NCI-H2196 (cell line): Measurements from ENCODE around the gene MVB12B.

Source experiments
- DNase-seq: peaks from one replicate; lab custom pipeline; 2025; ENCODE audit not compliant: unreplicated experiment; lab: John Stamatoyannopoulos, UW

Gene MVB12B

DNA sequence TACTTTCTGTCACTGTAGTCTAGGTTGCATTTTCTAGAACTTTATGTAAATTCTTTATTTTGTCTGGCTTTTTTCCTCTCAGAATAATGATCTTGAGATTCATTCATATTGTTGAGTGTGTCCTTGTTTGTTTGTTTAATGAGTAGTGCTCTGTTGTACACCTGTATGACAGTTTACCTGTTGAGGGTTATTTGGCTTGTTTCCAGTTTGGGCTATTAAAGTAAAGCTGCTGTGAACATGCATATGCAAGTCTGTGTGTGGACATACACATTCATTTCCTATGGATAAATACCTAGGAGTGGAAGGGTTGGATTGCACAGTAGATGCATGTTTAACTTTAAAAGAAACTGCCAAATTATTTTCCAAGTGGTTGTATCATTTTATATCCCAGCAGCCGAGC lies 30.4 kb downstream of the MVB12B start:
- no peak for DNase-seq

DNA sequence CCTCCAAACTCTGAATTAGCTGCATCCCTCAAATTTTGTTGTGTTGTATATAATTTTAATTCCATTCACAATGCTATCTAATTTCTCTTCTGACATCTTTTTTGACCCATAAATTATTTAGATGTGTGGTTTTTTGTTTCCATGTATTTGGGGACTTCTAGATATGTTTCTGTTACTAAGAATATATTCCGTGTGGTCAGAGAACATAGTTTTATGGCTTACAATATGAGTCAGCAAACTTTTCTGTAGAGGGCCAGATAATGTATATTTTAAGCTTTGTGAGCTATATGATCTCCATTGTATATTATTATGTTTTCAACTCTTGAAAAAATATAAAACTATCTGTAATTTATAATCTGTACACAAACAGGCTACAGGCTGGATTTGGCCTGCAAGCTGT lies 33.4 kb downstream of the MVB12B start:
- no peak for DNase-seq

DNA sequence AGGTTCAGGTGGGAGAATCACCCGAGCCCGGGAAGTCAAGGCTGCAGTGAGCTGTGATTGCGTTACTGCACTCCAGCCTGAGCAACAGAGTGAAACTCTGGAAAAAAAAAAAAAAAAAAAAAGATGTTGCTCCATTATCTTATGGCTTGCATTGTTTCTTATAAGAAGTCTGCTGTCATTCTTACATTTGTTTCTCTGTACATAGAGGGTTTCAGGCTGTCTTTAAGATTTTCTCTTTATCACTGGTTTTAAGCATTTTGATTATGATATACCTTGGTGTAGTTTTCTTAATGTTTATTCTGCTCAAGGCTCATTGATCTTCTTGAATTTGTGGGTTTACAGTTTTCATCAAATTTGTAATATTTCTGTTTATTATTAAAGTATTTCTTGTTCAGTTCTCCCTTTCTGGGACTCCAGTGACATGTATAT lies 35.2 kb downstream of the MVB12B start:
- DNase-seq: no peak

DNA sequence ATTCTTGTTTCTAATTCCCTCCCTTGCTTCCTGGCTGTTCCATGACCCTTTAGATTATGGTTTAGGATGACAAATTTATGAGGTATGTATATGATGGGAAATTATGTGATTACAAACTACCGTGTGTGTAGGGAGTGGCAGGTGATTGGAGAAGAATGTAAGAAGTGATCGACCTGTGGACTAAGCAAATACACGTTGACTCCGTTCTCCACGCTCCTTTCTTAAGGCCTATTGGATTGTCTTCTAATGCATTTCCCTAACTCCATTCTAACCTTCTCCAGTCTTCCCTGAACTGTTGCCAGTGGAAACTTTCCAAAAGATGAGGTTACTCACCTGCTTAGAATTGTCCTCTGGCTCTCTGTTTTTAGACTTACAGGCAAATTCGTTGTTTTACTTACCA lies 36.6 kb downstream of the MVB12B start:
- no peak for DNase-seq

DNA sequence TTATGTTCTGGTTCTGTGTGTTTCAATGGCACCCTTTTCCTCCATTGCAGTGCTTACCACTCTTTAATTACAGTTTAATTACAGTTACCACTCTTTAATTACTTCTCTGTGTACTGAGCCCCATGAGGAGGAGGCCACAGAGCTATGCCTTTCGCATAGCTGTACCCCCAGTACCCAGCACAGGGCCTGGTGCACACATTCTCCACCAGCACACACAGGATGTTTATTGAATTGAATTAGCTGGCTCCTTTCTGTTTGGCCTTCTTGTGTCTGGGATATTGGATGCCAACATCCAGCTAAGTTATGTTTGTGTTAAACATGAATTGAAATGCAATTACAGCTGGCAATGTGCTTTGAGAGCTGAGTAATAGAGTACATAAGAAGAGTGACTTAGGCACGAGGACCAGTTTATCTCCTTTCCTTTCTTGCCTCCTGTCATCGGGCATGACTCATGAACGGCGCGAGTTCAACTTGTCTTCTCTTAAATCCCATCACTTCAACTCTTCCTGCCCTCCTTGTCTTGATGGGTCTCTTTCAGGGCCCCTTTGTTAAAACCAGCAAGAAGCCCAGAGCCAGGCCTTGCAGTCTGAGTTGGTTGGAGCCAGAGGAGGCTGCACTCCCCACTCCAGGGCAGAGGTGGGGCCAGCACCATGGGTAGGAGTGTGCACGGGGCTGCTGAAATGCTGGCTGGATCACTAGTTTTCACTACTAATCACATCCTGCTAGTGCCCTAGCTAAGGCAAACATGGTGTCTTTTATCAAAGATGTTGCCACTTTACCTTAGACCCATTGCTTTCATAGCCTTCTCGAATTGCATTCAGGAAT lies 37.4 kb downstream of the MVB12B start:
- no peak for DNase-seq

DNA sequence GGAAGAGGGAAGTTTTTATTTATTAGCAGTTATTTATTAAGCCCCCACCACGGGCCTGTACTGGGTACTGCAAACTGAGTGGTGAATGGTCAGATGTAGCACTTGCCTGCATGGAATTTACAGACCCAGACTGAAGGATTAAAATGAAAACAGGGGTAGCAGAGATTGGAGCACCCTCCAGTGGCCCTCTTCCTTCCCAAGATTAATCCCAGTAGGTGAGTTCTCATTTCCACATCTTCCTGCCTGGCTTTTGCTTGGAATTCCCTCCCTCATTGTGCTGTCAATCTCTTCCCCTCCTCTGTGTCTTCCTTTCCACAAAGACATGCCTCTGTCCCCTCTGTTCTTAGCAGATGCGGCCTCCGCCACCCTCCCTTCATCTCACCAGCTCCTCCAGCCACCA lies 39.2 kb downstream of the MVB12B start:
- no peak for DNase-seq

DNA sequence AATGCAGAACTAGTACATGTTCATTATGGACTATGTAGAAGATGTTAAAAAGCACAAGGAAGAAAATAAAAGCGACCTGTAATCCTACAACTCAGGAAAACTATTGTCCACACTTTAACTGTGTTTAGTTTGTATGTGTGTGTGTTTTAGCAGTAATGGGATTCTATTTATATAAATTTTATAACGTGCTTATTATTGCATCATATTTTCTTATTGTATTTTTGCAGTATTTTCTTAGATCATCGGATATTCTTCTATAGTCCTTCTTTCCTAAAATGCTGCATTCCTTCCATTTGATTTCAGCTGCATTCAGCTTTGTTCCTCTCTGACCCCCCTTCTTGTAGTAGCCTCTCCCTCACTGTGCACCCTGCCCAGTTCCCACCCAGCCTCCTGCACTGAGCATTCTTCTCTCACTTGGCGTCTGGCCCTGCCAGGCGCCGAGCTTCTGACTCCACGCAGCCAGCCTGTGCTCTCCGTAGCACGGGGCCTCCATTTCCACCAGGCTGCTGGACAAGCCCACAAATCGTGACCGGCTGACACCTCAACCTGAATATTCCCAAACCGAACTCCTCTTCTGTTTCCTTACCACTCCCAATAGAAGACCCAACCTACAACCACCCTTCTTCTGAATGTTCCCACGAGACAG lies 39.9 kb downstream of the MVB12B start:
- no peak for DNase-seq

DNA sequence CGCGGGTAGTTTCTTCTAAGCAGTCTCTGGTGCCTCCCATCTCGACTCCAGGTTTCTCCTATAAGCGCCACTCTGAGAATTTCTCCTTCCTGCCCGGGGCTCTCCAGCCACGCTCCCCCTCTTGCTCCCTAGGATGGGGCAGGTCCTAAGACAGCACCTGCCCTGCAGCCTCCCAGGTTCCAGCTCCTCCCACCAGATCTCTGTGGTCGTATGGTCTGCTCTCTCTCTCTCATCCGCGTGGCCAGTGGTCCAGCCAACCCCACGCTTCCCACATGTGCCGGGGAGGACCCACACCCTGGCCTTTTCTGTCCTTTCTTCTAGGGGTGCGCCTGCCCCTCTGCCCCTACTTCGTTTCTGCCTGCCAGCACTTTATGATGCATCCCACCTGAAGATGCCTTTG lies 40.5 kb downstream of the MVB12B start:
- DNase-seq: no peak

DNA sequence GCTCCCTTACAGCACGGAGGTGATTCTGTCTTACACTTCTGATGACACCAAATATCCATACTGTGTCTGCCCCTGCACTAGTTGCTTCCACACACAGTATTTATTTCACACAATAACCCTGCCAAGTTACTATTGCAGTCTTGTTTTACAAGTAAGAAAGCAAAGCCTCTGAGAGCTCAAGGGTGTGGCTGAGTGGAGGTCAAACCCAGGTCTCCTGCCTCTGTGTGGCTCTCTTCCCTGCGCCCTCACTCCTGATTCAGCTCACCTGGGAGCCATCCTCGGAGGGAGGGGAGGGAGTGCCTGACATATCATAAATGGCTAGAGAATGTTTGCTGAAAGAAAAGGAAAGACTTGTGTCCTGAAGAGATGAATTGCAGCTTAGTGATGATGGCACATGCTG lies 41.0 kb downstream of the MVB12B start:
- DNase-seq: no peak

DNA sequence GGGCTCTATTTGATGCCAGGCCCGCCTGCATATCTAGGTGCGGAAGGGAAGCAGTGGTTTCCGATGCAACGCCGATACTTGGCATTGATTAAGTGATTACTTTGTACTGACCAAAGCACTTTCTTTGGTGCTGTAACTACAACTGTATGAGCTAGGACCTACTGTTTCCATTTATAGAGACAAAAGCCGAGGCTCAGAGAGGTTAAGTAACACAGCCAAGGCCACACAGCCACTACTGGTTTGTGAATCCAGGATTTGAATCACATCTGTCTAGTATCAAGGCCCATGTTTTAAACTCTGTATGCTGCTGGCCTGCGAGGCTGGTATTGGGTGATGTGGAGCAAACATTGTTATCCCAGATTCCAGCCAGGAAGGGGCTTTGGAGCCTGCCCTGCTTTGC lies 41.4 kb downstream of the MVB12B start:
- no peak for DNase-seq

DNA sequence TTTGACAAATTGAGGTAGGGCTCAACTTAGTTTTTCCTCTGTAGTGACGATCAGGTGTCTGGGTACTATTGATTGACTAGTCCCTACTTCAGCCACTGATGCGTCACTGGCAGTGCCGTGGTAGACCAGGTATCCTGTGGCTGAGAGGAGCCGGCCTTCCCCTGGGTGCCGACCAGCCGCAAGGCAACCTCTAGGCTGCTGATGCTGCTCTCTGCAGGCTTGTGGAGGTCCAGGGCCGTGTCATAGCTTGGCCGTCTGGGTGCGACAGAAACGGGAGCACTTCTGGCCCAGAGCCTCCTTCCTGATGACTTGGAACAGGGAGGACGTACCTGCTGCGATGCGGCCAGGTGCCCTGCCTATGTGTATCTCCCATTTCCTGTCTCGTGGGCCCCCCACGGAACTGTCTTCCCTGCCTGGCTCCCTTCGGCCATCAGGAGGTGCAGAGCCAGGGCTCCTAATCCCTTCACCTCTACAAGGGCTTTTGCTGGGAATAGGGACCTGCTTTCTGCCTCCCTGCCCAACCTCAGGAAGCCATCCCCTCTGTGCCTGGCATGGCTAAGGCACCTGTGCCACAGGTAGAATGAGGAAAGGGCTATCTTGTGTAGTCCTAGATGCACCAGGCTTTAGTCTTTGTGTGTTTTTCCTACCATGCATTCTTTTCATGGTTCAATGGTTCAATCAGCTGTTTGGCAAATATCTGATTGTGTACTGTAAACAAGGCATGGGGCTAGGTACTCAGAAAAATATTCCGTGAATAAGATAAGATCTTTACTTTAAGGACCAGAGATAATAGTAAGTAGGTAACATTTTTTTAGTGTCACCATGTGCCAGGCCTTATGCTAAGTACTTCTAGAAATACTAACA lies 44.6 kb downstream of the MVB12B start:
- no peak for DNase-seq

DNA sequence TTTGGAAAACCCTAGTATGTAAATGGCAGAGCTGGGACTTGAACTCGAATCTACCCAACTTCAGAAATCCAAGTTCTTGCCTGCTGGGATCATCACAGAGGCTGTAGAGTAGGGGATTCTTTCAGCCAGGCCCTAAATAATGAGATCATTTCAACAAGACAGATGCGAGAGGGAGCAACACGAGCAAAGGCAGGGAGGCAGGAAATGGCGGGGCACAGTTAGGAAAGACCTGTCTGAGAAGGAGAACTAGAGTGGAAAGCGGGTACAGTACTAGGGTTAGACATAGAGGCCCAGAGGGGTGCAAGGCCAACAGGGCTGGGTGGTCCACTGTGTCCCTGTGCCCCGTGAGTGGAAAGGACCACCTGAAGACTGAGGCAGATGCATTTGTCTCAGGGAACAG lies 46.1 kb downstream of the MVB12B start:
- DNase-seq: no peak

DNA sequence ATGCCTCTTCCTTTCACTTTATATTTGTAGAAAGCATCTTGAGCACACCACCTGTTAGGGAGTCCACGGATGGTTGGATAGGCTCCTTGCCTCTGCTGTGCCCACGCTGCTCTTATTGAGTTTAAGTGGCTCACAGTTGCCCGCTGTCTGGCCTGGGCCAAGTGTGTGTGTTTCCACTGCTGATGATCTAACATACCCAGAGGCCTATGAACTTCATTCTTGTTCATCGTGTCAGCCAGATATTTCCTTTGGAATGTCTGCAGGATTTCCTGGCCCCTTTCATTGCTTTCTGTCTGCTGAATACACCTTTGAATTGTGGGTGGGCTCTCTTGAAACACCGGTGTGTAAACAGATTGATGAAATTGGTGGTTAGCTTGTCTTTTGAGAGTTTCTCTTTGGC lies 46.6 kb downstream of the MVB12B start:
- no peak for DNase-seq

DNA sequence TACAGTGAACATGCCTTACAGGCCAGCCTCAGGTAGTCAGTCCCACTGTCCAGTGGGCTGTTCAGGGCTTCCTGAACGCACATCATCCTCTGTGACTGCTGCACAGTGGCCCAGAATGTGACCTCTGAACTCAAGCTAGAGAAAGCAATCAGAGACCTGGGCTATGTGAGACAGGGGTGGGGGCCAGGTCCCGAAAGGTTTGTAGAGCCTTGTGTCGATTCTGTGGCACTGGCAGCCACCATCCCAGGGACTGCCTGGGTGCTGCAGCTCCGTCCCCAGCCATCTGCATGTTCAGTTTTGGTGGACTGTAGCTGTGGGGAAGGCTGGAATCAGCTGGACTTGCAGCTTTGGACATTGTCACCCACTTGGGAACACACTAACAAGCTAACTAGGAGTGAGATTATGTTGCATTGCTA lies 47.7 kb downstream of the MVB12B start:
- no peak for DNase-seq

DNA sequence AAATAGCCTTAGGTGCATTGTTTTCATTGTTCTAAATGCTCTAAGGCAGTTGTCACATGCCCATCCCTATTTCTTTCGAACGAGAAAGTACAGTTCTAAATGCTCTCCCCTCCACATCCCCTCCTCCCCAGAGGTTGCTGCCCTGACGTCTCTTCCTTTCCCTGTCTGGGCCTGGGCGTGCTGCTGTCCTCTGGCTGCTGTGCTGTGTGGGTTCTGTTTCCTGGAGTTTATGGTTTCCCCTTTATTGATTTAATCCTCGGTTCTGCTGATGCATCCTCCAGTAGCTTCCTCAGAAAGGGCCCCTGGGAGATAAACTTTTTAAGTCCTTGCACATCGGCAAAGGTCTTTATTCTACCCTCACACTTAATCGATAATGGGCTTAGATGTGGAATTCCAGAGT lies 48.8 kb downstream of the MVB12B start:
- no peak for DNase-seq

DNA sequence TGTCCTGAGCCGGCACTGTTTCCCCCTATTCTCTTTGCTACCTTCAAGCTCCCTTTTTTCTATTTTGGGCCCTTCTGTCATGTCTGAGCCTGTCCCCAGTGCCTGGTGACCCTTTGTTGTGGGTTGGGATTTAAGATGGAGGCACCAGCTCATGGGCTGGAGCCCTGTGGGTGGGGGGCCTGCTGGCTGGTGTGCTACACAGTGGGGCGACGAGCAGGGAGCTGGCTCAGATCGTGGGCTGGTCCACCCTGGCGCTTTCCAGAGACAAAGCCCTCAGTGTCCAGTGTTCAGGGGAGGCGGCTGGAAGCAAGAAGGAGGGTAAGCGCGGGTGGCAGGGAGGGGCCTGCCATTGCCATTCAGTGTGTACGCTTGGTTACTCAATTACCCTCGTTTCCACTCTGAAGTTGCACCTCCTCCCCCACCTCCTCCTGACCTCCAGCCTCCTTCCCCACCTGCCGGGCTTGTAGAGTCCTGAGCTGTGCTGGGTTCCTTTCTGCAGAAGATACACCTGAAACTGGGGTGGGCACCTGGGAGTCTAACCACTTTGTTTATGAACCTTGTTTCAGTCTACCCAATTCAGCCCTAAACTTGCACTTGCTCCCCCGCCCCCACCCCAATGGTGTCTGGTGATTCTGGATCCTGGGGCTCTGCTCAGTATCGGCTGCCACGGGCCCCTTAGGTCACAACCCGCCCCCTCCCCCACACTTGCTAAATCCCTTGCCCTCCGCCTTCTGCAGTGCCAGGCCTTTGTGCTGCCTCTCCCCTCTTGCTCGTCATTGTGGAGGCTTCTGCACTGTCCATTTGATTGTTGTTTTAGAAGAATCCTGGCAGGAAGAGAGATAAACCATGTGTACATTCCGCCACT lies 49.9 kb downstream of the MVB12B start:
- DNase-seq: no peak

DNA sequence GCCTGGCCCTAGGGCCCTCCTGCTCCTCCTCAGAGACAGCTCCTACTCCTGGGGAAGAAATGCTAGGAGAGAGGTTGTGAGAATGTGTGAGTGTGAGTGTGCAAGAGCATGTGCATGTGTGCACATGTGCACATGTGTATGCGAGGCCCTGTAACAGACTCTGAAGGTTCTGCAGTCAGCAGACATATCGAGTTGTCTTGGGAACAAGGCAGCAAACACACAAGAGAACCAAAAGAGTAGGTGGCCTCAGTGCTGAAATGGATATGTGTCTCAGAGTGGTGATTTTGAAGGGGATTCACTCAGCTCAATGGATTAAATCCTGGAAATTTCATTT lies 50.5 kb downstream of the MVB12B start:
- no peak for DNase-seq

DNA sequence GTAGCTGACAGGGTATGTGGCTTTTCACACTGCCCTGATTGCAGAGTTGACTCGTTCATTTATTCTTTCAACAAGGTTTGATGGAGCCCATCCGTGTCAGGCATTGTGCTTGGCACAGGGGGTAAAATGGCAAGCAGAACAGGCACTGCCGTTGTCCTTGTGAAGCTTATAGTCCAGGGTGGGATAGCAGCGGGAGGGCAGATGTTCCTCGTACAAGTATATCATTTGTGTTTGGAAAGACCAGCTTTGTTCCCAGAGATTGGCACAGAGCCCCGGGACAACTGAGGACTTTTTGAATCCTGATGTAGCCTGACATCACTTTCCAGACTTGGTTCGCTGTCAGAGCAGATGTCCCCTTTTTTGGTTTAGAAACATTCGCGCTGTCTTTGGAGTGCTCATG lies 50.9 kb downstream of the MVB12B start:
- no peak for DNase-seq

DNA sequence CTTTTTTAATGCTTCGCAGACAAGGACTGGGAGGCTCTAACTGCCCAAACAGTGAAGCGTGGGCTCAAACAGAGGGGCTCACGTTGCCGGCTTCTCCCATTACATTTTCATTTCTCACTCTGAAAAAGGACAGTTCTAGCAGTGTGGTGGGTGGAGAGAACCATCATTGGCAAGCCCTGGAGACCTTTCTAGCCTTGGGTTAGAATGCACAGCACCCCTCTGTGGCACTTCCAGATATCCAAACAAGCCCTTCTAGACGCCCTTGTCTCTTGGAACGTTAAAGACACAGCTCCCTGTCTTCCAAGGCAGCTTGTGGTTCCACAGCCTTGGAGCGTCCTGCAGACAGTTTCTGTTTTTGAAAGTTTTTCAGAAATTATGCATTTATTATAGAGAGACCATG lies 52.1 kb downstream of the MVB12B start:
- no peak for DNase-seq

DNA sequence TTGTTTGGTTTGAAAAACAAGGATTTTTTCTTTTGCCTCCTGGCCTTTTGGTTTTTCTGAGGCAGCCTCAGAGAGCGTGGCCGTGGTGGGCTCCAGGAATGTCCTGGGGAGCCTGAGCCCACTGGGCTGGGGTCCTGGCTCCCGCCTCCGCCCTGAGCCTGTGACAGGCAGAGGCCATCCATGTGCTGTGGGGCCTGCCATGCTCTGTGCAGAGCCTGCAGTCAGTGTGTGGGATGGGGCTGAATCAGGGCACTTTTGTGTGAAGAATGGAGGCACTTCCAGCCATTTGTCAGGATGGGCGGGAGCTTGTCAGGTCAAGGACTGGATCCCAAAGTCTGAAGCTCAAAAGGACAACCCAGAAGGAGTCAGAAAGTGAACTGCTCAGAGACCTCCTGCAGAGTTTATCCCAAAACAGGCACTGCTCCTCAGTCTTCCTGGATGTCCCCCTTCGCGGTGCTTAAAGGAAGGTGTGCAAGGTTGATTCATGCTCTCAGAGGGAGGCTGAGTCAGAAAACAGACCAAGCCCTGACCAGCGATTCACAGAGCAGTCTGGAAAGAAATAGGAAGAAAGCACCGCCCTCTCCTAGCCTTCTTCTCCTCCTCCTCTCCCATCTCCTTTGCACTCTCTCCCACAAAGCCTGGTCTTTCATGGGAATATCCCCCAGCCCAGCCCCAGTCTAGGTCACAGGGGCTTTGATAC lies 53.2 kb downstream of the MVB12B start:
- DNase-seq: no peak
